ENCODE results near the gene ATP13A5.

- TF ChIP-seq MAX (IDR thresholded peaks at IDR 0.05; ENCODE audit: low read depth, low read length) (no peak), CTCF (IDR thresholded peaks at IDR 0.05; ENCODE audit: low read depth, low read length) (no peak)
Measured at GRCh38 chr3:193342551-193342950, 36.0 kb downstream of the ATP13A5 start.
